CD4-positive, alpha-beta T cell treated with Interleukin-1 beta for 1 hour (primary cell): ENCODE data around the gene DDR1.
"Not testable (repeated sequence)": the region's sequence is repeated elsewhere in the genome, so short reads cannot be mapped to it uniquely, and the experiment has no call there.

ENCODE experiments used
- DNase-seq, 2 donors: peaks; one replicate each; pipeline ENCODE4 v3.0.0-alpha.2; 2020 to 2022

Gene DDR1

GRCh38 chr6:30922447-30922852, 38.1 kb downstream of the DDR1 start:
- DNase-seq = no peak

GRCh38 chr6:30924040-30924627, 39.8 kb downstream of the DDR1 start:
- not testable (repeated sequence) for DNase-seq

GRCh38 chr6:30926644-30927043, 42.3 kb downstream of the DDR1 start:
- DNase-seq = no peak

- DNase-seq = not testable (repeated sequence)
Measured at GRCh38 chr6:30927080-30927479, 42.8 kb downstream of the DDR1 start.

GRCh38 chr6:30928677-30929076, 44.4 kb downstream of the DDR1 start:
- DNase-seq = no peak

- DNase-seq = no peak
Measured at GRCh38 chr6:30930506-30930905, 46.2 kb downstream of the DDR1 start.

GRCh38 chr6:30931272-30931671, 47.0 kb downstream of the DDR1 start:
- no peak for DNase-seq

- no peak for DNase-seq
Measured at GRCh38 chr6:30931969-30932645, 47.8 kb downstream of the DDR1 start, which contains the start of gene SFTA2. Gene SFTA2, minus strand, starts transcription at chr6:30932170. Its CDS starts 74 bp downstream, at chr6:30932096.

- DNase-seq = no peak
Measured at GRCh38 chr6:30932665-30933365, 48.5 kb downstream of the DDR1 start.

- no peak for DNase-seq
Measured at GRCh38 chr6:30935018-30935417, 50.7 kb downstream of the DDR1 start.

- DNase-seq = no peak
Measured at GRCh38 chr6:30937265-30937664, 52.9 kb downstream of the DDR1 start.

GRCh38 chr6:30938730-30939129, 54.4 kb downstream of the DDR1 start:
- no peak for DNase-seq

GRCh38 chr6:30939473-30939872, 55.2 kb downstream of the DDR1 start:
- no peak for DNase-seq

- no peak for DNase-seq
Measured at GRCh38 chr6:30940361-30940986, 56.2 kb downstream of the DDR1 start, which contains the start of gene MUCL3. Gene MUCL3, plus strand, starts transcription at chr6:30940973. Its CDS starts 27 bp downstream, at chr6:30941000.

GRCh38 chr6:30942338-30943060, 58.2 kb downstream of the DDR1 start:
- DNase-seq = no peak

- DNase-seq = no peak
Measured at GRCh38 chr6:30944051-30944450, 59.7 kb downstream of the DDR1 start.

GRCh38 chr6:30945281-30945680, 61.0 kb downstream of the DDR1 start:
- no peak for DNase-seq

GRCh38 chr6:30947231-30947630, 62.9 kb downstream of the DDR1 start:
- no peak for DNase-seq

GRCh38 chr6:30948811-30949210, 64.5 kb downstream of the DDR1 start:
- no peak for DNase-seq
